Medulla oblongata (tissue), 1 donor: ENCODE data around the gene LSAMP.
A peak's percentile ranks its signal among the peaks of the same experiment; 100 is the strongest.
"Not testable (repeated sequence)": the region's sequence is repeated elsewhere in the genome, so short reads cannot be mapped to it uniquely, and the experiment has no call there.

ENCODE experiments used
- DNase-seq: peaks from one replicate; pipeline ENCODE4 v3.0.0-alpha.2; 2015; ENCODE audit errors: extremely low spot score

Gene LSAMP

GRCh38 chr3:115891006-115891636 lies 554.2 kb downstream of the LSAMP start:
- DNase-seq = no peak

GRCh38 chr3:115890579-115890978 lies 554.7 kb downstream of the LSAMP start:
- DNase-seq = no peak

- DNase-seq = no peak
Observed at GRCh38 chr3:115885621-115886020, 559.7 kb downstream of the LSAMP start.

- DNase-seq = peak; percentile 37
Observed at GRCh38 chr3:115877615-115877899, 567.7 kb downstream of the LSAMP start.

GRCh38 chr3:115876876-115877614 lies 568.2 kb downstream of the LSAMP start:
- peak; percentile 13 for DNase-seq

GRCh38 chr3:115875460-115875859 lies 569.8 kb downstream of the LSAMP start:
- no peak for DNase-seq

GRCh38 chr3:115871735-115872134 lies 573.6 kb downstream of the LSAMP start:
- DNase-seq = no peak

GRCh38 chr3:115864911-115865310 lies 580.4 kb downstream of the LSAMP start:
- DNase-seq = no peak

- no peak for DNase-seq
Observed at GRCh38 chr3:115862849-115863248, 582.4 kb downstream of the LSAMP start.

- no peak for DNase-seq
Observed at GRCh38 chr3:115862099-115862498, 583.2 kb downstream of the LSAMP start.

GRCh38 chr3:115861166-115861733 lies 584.0 kb downstream of the LSAMP start:
- DNase-seq = no peak

- DNase-seq = no peak
Observed at GRCh38 chr3:115860766-115861165, 584.5 kb downstream of the LSAMP start.

GRCh38 chr3:115859002-115859807 lies 586.1 kb downstream of the LSAMP start:
- no peak for DNase-seq

GRCh38 chr3:115857518-115858136 lies 587.7 kb downstream of the LSAMP start:
- no peak for DNase-seq

- no peak for DNase-seq
Observed at GRCh38 chr3:115855911-115856310, 589.4 kb downstream of the LSAMP start.

- no peak for DNase-seq
Observed at GRCh38 chr3:115853104-115853503, 592.2 kb downstream of the LSAMP start.

GRCh38 chr3:115852278-115852677 lies 593.0 kb downstream of the LSAMP start:
- DNase-seq = no peak

- no peak for DNase-seq
Observed at GRCh38 chr3:115851571-115851970, 593.7 kb downstream of the LSAMP start.

GRCh38 chr3:115848641-115849040 lies 596.6 kb downstream of the LSAMP start:
- no peak for DNase-seq

GRCh38 chr3:115845986-115846385 lies 599.3 kb downstream of the LSAMP start:
- no peak for DNase-seq

GRCh38 chr3:115844729-115845128 lies 600.6 kb downstream of the LSAMP start:
- not testable (repeated sequence) for DNase-seq

- no peak for DNase-seq
Observed at GRCh38 chr3:115843206-115843605, 602.1 kb downstream of the LSAMP start.
